NB4 (cell line): Measurements from ENCODE around the gene AOPEP.

Source experiments
- POLR2A ChIP-seq: IDR thresholded peaks from 2 replicates; pipeline ENCODE4 v1.6.1; 2011; ENCODE audit warnings: mild to moderate bottlenecking; ENCODE audit not compliant: insufficient read length; ENCODE audit errors: extremely low read depth
- TF ChIP-seq, protein P1 (sequence below): IDR thresholded peaks from one replicate; pipeline ENCODE4 v1.5.1; 2012; ENCODE audit warnings: low read depth, low read length
- TF ChIP-seq, protein P2 (sequence below): IDR thresholded peaks from 2 replicates; pipeline ENCODE4 v1.6.1; 2011; ENCODE audit warnings: low read depth, low read length

DNA sequence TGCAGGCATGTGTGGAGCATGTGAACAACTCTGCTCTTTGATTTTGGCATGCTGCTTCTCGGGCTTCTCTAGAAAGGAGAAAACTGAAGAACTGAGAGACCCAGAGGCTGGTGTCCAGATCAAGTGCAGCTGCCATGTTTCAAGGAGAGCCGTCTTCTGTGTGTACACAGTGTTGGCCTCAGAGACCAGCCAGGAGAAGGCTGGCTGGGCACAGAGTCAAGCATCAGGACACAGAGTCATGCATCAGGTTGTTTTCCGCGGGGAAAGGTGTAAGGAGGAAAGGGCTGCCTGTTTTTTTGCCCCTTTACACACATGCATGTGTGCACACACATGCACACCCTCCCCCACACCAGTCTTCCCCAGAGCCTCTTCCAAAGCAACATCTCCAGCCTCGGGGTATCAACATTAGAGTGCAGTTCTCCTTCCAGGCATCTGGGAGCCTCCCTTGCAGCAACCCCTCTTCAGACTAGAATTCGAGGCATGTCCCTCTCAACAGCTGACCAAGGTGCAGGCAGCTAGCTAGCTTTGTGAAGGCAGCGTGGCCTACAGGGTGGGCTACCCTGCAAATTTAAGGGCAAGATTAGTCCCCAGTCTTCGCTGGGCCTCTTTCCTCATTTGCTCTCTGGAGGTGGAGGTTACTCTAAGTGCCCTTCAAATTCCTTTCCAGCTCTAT lies 180.9 kb downstream of the AOPEP start:
- TF ChIP-seq, protein P1, sequence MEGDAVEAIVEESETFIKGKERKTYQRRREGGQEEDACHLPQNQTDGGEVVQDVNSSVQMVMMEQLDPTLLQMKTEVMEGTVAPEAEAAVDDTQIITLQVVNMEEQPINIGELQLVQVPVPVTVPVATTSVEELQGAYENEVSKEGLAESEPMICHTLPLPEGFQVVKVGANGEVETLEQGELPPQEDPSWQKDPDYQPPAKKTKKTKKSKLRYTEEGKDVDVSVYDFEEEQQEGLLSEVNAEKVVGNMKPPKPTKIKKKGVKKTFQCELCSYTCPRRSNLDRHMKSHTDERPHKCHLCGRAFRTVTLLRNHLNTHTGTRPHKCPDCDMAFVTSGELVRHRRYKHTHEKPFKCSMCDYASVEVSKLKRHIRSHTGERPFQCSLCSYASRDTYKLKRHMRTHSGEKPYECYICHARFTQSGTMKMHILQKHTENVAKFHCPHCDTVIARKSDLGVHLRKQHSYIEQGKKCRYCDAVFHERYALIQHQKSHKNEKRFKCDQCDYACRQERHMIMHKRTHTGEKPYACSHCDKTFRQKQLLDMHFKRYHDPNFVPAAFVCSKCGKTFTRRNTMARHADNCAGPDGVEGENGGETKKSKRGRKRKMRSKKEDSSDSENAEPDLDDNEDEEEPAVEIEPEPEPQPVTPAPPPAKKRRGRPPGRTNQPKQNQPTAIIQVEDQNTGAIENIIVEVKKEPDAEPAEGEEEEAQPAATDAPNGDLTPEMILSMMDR: no peak
- TF ChIP-seq, protein P2, sequence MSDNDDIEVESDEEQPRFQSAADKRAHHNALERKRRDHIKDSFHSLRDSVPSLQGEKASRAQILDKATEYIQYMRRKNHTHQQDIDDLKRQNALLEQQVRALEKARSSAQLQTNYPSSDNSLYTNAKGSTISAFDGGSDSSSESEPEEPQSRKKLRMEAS: no peak
- TF ChIP-seq POLR2A: no peak
